LNCaP clone FGC (cell line): ENCODE measurements around the gene RADIL.

Experiments used
- DNase-seq: peaks from one replicate; pipeline ENCODE4 v3.0.0-alpha.2; 2011; ENCODE audit warnings: low read depth
- H3K4me3 ChIP-seq: 2 replicates; pipeline ENCODE4 v1.5.1; 2011; ENCODE audit warnings: mild to moderate bottlenecking, low read depth, low read length, control low read depth
- CTCF ChIP-seq: IDR thresholded peaks from 2 replicates; pipeline ENCODE4 v1.5.1; 2012; ENCODE audit warnings: mild to moderate bottlenecking; ENCODE audit not compliant: control insufficient read depth, insufficient read depth; ENCODE audit errors: extremely low read depth

RADIL gene

GRCh38 chr7:4871930-4872675 lies 11.4 kb downstream of the RADIL start:
- no peak for TF ChIP-seq CTCF
- DNase-seq = no peak
- no peak overlapping the region for H3K4me3 ChIP-seq

GRCh38 chr7:4871056-4871680 lies 12.3 kb downstream of the RADIL start:
- no peak overlapping the region for H3K4me3 ChIP-seq
- TF ChIP-seq CTCF = no peak
- no peak for DNase-seq

- no peak overlapping the region for H3K4me3 ChIP-seq
- no peak for TF ChIP-seq CTCF
- DNase-seq = no peak
Measured at GRCh38 chr7:4868493-4868892, 15.0 kb downstream of the RADIL start.

GRCh38 chr7:4866528-4867496 lies 16.7 kb downstream of the RADIL start:
- H3K4me3 ChIP-seq = no peak overlapping the region
- no peak for TF ChIP-seq CTCF
- no peak for DNase-seq

GRCh38 chr7:4862156-4862555 lies 21.4 kb downstream of the RADIL start:
- no peak overlapping the region for H3K4me3 ChIP-seq
- TF ChIP-seq CTCF = no peak
- DNase-seq = no peak

- no peak for TF ChIP-seq CTCF
- no peak within 1 kb of the TSS for H3K4me3 ChIP-seq
- no peak for DNase-seq
Measured at GRCh38 chr7:4861673-4862072, 21.8 kb downstream of the RADIL start, which contains the start of gene PAPOLB. PAPOLB (minus strand) TSS chr7:4862030; CDS start chr7:4861810, 220 bp downstream.
